HCT116 (cell line): ENCODE measurements around the gene ARHGEF17.

ENCODE experiments used
- CEBPB ChIP-seq: IDR thresholded peaks from 2 replicates; pipeline ENCODE4 v1.6.1; 2012; ENCODE audit warnings: low read depth
- ELF1 ChIP-seq: IDR thresholded peaks from 2 replicates; pipeline ENCODE4 v1.6.1; 2012; ENCODE audit warnings: low read depth, borderline replicate concordance
- EZH2 ChIP-seq: fragments of 200-600 bp; sonication (generic); IDR thresholded peaks from 2 replicates; pipeline ENCODE4 v1.6.1; 2017; ENCODE audit warnings: antibody characterized with exemption, mixed run types
- JUND ChIP-seq: IDR thresholded peaks from 2 replicates; pipeline ENCODE4 v1.6.1; 2012
- POLR2A ChIP-seq: IDR thresholded peaks from 2 replicates; pipeline ENCODE4 v1.7.0; 2011; ENCODE audit warnings: borderline replicate concordance; ENCODE audit not compliant: insufficient read depth, insufficient read length; ENCODE audit errors: extremely low read depth
- POLR2AphosphoS5 ChIP-seq: IDR thresholded peaks from 2 replicates; pipeline ENCODE4 v1.6.1; 2011; ENCODE audit warnings: mild to moderate bottlenecking, low read depth, low read length, moderate library complexity
- SP1 ChIP-seq: IDR thresholded peaks from 2 replicates; pipeline ENCODE4 v1.6.1; 2012; ENCODE audit warnings: low read depth
- TCF7L2 ChIP-seq: IDR thresholded peaks from 2 replicates; pipeline ENCODE4 v1.7.0; 2011; ENCODE audit warnings: borderline replicate concordance, inconsistent platforms; ENCODE audit not compliant: insufficient read depth, insufficient read length; ENCODE audit errors: extremely low read depth
- ZFX ChIP-seq: fragments of 450-650 bp; IDR thresholded peaks from 2 replicates; pipeline ENCODE4 v1.6.1; 2017
- ZNF274 ChIP-seq: fragments of 200-500 bp; sonication (Bioruptor generic); IDR thresholded peaks from 2 replicates; pipeline ENCODE4 v1.6.1; 2014; ENCODE audit warnings: mild to moderate bottlenecking, low read depth, low read length, inconsistent platforms
- TF ChIP-seq, protein P1 (sequence below), 3 experiments: fragments of 200-600 bp in 1 of 3; sonication (generic) in 1 of 3; IDR thresholded peaks in 2 of 3; conservative IDR thresholded peaks in 1 of 3; 2 replicates each; pipeline ENCODE4 v1.5.1; 2012 to 2017; ENCODE audit warnings: low read depth in 2 of 3, low read length in 2 of 3, antibody characterized with exemption in 1 of 3, borderline replicate concordance in 1 of 3, control low read depth in 1 of 3, mild to moderate bottlenecking in 1 of 3, mixed read lengths in 1 of 3, mixed run types in 1 of 3, moderate library complexity in 1 of 3; ENCODE audit not compliant: insufficient read depth in 1 of 3
- TF ChIP-seq, protein P2 (sequence below): IDR thresholded peaks from 2 replicates; pipeline ENCODE4 v1.6.1; 2012
- TF ChIP-seq, protein P3 (sequence below): IDR thresholded peaks from 2 replicates; pipeline ENCODE4 v1.6.1; 2012; ENCODE audit warnings: low read depth
- TF ChIP-seq, protein P4 (sequence below): IDR thresholded peaks from 2 replicates; pipeline ENCODE4 v1.6.1; 2012

DNA sequence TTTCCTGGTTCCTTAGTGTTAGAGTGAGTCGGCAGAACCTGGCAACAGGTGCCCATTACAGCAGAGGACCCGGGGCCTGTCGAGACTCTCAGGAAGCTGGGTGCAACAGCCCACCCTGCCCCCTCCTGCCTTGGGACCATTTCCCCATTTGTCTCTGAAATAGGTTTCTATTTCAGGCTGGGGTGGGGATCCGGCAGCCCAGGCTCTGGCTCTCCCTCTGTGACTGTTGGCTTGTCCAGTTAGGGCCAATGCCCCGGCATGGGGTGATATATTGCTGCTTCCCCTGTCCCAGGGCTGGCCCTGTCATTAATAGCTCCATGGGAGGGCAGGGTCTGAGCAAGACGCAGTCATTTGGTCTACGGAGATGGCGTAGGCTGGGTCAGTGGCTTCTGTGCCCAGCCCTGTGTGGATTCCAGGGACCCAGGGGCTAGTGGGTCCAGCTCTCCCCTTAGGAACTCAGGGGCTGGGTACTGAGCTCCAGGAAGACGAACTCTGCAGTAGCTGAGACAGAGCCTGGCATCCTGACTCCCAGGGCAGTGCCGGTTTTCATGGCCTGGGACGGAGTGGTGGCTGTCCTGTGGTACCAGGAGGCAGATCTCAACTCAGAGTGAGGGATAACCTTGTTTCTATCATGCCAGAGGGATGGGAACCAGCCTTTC lies 33.2 kb upstream of the ARHGEF17 start:
- TF ChIP-seq, protein P1, sequence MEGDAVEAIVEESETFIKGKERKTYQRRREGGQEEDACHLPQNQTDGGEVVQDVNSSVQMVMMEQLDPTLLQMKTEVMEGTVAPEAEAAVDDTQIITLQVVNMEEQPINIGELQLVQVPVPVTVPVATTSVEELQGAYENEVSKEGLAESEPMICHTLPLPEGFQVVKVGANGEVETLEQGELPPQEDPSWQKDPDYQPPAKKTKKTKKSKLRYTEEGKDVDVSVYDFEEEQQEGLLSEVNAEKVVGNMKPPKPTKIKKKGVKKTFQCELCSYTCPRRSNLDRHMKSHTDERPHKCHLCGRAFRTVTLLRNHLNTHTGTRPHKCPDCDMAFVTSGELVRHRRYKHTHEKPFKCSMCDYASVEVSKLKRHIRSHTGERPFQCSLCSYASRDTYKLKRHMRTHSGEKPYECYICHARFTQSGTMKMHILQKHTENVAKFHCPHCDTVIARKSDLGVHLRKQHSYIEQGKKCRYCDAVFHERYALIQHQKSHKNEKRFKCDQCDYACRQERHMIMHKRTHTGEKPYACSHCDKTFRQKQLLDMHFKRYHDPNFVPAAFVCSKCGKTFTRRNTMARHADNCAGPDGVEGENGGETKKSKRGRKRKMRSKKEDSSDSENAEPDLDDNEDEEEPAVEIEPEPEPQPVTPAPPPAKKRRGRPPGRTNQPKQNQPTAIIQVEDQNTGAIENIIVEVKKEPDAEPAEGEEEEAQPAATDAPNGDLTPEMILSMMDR (IDR thresholded peaks at IDR 0.05 in 2 of 3, conservative IDR thresholded peaks at IDR 0.05 in 1 of 3; ENCODE audit: borderline replicate concordance in 1 of 3, insufficient read depth in 1 of 3, low read depth in 2 of 3, low read length in 2 of 3): no peak
- no peak for TF ChIP-seq EZH2
- no peak for TF ChIP-seq CEBPB
- no peak for TF ChIP-seq POLR2AphosphoS5
- TF ChIP-seq POLR2A: no peak
- TF ChIP-seq, protein P2, sequence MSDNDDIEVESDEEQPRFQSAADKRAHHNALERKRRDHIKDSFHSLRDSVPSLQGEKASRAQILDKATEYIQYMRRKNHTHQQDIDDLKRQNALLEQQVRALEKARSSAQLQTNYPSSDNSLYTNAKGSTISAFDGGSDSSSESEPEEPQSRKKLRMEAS: no peak
- TF ChIP-seq ELF1: no peak
- TF ChIP-seq, protein P3, sequence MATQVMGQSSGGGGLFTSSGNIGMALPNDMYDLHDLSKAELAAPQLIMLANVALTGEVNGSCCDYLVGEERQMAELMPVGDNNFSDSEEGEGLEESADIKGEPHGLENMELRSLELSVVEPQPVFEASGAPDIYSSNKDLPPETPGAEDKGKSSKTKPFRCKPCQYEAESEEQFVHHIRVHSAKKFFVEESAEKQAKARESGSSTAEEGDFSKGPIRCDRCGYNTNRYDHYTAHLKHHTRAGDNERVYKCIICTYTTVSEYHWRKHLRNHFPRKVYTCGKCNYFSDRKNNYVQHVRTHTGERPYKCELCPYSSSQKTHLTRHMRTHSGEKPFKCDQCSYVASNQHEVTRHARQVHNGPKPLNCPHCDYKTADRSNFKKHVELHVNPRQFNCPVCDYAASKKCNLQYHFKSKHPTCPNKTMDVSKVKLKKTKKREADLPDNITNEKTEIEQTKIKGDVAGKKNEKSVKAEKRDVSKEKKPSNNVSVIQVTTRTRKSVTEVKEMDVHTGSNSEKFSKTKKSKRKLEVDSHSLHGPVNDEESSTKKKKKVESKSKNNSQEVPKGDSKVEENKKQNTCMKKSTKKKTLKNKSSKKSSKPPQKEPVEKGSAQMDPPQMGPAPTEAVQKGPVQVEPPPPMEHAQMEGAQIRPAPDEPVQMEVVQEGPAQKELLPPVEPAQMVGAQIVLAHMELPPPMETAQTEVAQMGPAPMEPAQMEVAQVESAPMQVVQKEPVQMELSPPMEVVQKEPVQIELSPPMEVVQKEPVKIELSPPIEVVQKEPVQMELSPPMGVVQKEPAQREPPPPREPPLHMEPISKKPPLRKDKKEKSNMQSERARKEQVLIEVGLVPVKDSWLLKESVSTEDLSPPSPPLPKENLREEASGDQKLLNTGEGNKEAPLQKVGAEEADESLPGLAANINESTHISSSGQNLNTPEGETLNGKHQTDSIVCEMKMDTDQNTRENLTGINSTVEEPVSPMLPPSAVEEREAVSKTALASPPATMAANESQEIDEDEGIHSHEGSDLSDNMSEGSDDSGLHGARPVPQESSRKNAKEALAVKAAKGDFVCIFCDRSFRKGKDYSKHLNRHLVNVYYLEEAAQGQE: no peak
- TF ChIP-seq, protein P4, sequence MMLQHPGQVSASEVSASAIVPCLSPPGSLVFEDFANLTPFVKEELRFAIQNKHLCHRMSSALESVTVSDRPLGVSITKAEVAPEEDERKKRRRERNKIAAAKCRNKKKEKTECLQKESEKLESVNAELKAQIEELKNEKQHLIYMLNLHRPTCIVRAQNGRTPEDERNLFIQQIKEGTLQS: no peak
- TF ChIP-seq SP1: no peak
- TF ChIP-seq TCF7L2: no peak
- no peak for TF ChIP-seq ZNF274
- TF ChIP-seq ZFX: no peak
- no peak for TF ChIP-seq JUND
